Measurements from ENCODE around the gene ATP6V0B. TPM values are rescaled to one million over a fixed set of nuclear protein-coding genes. Genes with fewer than 3 reads are reported as not detected.

The ATP6V0B gene
- total and polyA plus RNA-seq, 2 of the 13 experiments (the other 11 are each of a cell fraction or from before 2014, with no cell fraction given): 157 to 161 TPM

GRCh38 chr1:43970911-43971310 lies 3.8 kb upstream of the ATP6V0B start:
- BruUV-seq (replicated peaks): no TSS peak
- H3K27ac ChIP-seq (ENCODE audit: extremely low read length, insufficient read depth, low read length): no peak overlapping the region
- POLR2A ChIA-PET: interaction anchor here (1.4 to 1.9 kb wide), 5 partner anchors 7 to 34 kb away, joined by 3 to 10 read pairs (median 7); partner anchors contain the start of genes B4GALT2 and IPO13
- peaks cover 26% of the 10 kb centered on the region for H3K4me1 ChIP-seq (ENCODE audit: insufficient read depth, low read length)
- H3K36me3 ChIP-seq (replicated peaks in 1 of 2; ENCODE audit: control insufficient read depth in 1 of 2, insufficient read depth in 2 of 2, low read length in 2 of 2): peaks cover 0 to 1% of the 10 kb centered on the region in 2 experiments; a peak in 1 of 5 replicates
- TF ChIP-seq THAP9 (CRISPR knock-in tag; IDR thresholded peaks at IDR 0.05; ENCODE audit: borderline replicate concordance) (no peak), ZNF251 (CRISPR knock-in tag; IDR thresholded peaks at IDR 0.05) (no peak), ZNF75D (CRISPR knock-in tag; IDR thresholded peaks at IDR 0.05; ENCODE audit: borderline replicate concordance) (no peak), E2F1 (CRISPR knock-in tag; IDR thresholded peaks at IDR 0.05) (no peak), BCL3 (CRISPR knock-in tag; IDR thresholded peaks at IDR 0.05) (no peak)
- 57% methylated on average over 9 of the region's 9 CpGs for WGBS (ENCODE audit: low lambda C conversion rate)
- H3K27me3 ChIP-seq (ENCODE audit: control insufficient read depth in 1 of 2, insufficient read depth in 2 of 2, low read length in 2 of 2): no peaks in the 10 kb centered on the region
- peaks cover 19% of the 10 kb centered on the region for H3K79me2 ChIP-seq (ENCODE audit: insufficient read depth, low read length)
- peak overlapping the region; percentile 75 for H3K4me2 ChIP-seq (ENCODE audit: low read depth, low read length)
- ATAC-seq (no peak), DNase-seq (ENCODE audit: low spot score) (no peak), FAIRE-seq (no peak)
- H3K4me3 ChIP-seq (replicated peaks in 1 of 3; ENCODE audit: insufficient read depth in 1 of 3, low read depth in 2 of 3, low read length in 3 of 3): peak overlapping the region; percentile 80 to 94 (median 91)
- H3K9me3 ChIP-seq (ENCODE audit: low read length): no peaks in the 10 kb centered on the region
- no peak overlapping the region for H2AFZ ChIP-seq (ENCODE audit: low read length)
- H3K9ac ChIP-seq (ENCODE audit: insufficient read depth, low read depth, low read length): peak overlapping the region; percentile 76
- in situ Hi-C loops (cut with HindIII; ENCODE audit: extremely low pct_ligation_motif_present, low pct_unique_long_range_greater_than_20kb) (no loop called here), intact Hi-C loops (cut with micrococcal nuclease; ENCODE audit: unreplicated experiment) (no loop called here)
- H4K20me1 ChIP-seq (ENCODE audit: insufficient read depth, low read length): no peaks in the 10 kb centered on the region
- CTCF ChIA-PET (ENCODE audit: low intra/inter-chr PET ratio, low total read pairs): no interaction called here

All from HepG2 (cell line).